ENCODE data around the gene SLC12A7. TPM values are rescaled to one million over a fixed set of nuclear protein-coding genes. Genes with fewer than 3 reads are reported as not detected.

SLC12A7 gene
- total and polyA plus RNA-seq, 2 of the 13 experiments (the other 11 are each of a cell fraction or from before 2014, with no cell fraction given) = 14.0 to 18.5 TPM

- TF ChIP-seq ZBED4 (CRISPR knock-in tag; IDR thresholded peaks at IDR 0.05; ENCODE audit: borderline replicate concordance) = no peak; the same call in 1 of the 2 replicates
- TF ChIP-seq POLR2AphosphoS2 (IDR thresholded peaks at IDR 0.05; ENCODE audit: low read depth, low read length) = no peak
- no peak for TF ChIP-seq POGK (CRISPR knock-in tag; conservative IDR thresholded peaks at IDR 0.05)
- no peak; the same call in 2 of the 3 replicates for TF ChIP-seq MXI1 (IDR thresholded peaks at IDR 0.05; ENCODE audit: borderline replicate concordance, low read depth, low read length)
- TF ChIP-seq PAWR (CRISPR knock-in tag; IDR thresholded peaks at IDR 0.05; ENCODE audit: borderline replicate concordance) = no peak
- TF ChIP-seq IRF2 (CRISPR knock-in tag; IDR thresholded peaks at IDR 0.05) = no peak
- no peak for TF ChIP-seq ZUFSP (CRISPR knock-in tag; IDR thresholded peaks at IDR 0.05; ENCODE audit: borderline replicate concordance)
- no peak for TF ChIP-seq ATF5 (CRISPR knock-in tag; IDR thresholded peaks at IDR 0.05; ENCODE audit: low read depth)
- no peak for TF ChIP-seq PPARG (CRISPR knock-in tag; conservative IDR thresholded peaks at IDR 0.05)
- TF ChIP-seq TAF1 (CRISPR knock-in tag; IDR thresholded peaks at IDR 0.05) = peak; percentile 21; the same call in 1 of the 2 replicates
- no peak for TF ChIP-seq ZNF296 (CRISPR knock-in tag; conservative IDR thresholded peaks at IDR 0.05)
- no peak for TF ChIP-seq PCBP2 (optimal IDR thresholded peaks at IDR 0.05; ENCODE audit: low read depth, low read length, poor library complexity, severe bottlenecking)
- no peak for TF ChIP-seq PREB (CRISPR knock-in tag; IDR thresholded peaks at IDR 0.05)
- no peak for TF ChIP-seq SRSF4 (IDR thresholded peaks at IDR 0.05; ENCODE audit: low read depth, low read length, poor library complexity, severe bottlenecking)
- TF ChIP-seq ZBTB26 (CRISPR knock-in tag; IDR thresholded peaks at IDR 0.05; ENCODE audit: borderline replicate concordance) = no peak
Measured at GRCh38 chr5:1111727-1112289, at the start of gene SLC12A7 (continued).
